Loucy (cell line): ENCODE results near the gene ADCY5.

Source experiments
- H2AFZ ChIP-seq: fragments of 200-600 bp; sonication (generic); 2 replicates; pipeline ENCODE4 v1.6.0; 2016; ENCODE audit warnings: antibody characterized with exemption, mild to moderate bottlenecking, low read length, moderate library complexity
- H3F3A ChIP-seq: fragments of 200-600 bp; 2 replicates; pipeline ENCODE4 v1.6.0; 2016; ENCODE audit warnings: antibody characterized with exemption, low read depth, mild to moderate bottlenecking
- H3K27me3 ChIP-seq: fragments of 200-600 bp; sonication (generic); 2 replicates; pipeline ENCODE4 v1.6.1; 2014; ENCODE audit warnings: low read length, mild to moderate bottlenecking; ENCODE audit not compliant: insufficient read depth, poor library complexity, severe bottlenecking
- H3K36me3 ChIP-seq: fragments of 200-600 bp; sonication (generic); 2 replicates; pipeline ENCODE4 v1.6.1; 2016; ENCODE audit warnings: low read length; ENCODE audit not compliant: insufficient read depth
- H3K4me1 ChIP-seq: fragments of 200-600 bp; sonication (generic); 2 replicates; pipeline ENCODE4 v1.5.1; 2014; ENCODE audit warnings: low read length, mild to moderate bottlenecking; ENCODE audit not compliant: insufficient read depth, poor library complexity, severe bottlenecking
- H3K4me2 ChIP-seq: fragments of 200-600 bp; sonication (generic); 2 replicates; pipeline ENCODE4 v1.6.0; 2014; ENCODE audit warnings: antibody characterized with exemption, low read length, low read depth, mild to moderate bottlenecking; ENCODE audit not compliant: poor library complexity, severe bottlenecking
- H3K4me3 ChIP-seq: fragments of 200-600 bp; sonication (generic); 2 replicates; pipeline ENCODE4 v1.5.1; 2014; ENCODE audit warnings: low read length, mild to moderate bottlenecking, mixed read lengths; ENCODE audit not compliant: poor library complexity, severe bottlenecking
- H3K79me2 ChIP-seq: fragments of 200-600 bp; sonication (generic); 2 replicates; pipeline ENCODE4 v1.6.1; 2014; ENCODE audit warnings: low read length; ENCODE audit not compliant: insufficient read depth
- H3K9ac ChIP-seq: fragments of 200-600 bp; sonication (generic); 2 replicates; pipeline ENCODE4 v1.6.0; 2014; ENCODE audit warnings: mild to moderate bottlenecking, low read depth, low read length, moderate library complexity; ENCODE audit not compliant: poor library complexity, severe bottlenecking
- H3K9me2 ChIP-seq: fragments of 200-600 bp; sonication (generic); replicated peaks from 2 replicates; pipeline ENCODE4 v1.6.1; 2016; ENCODE audit warnings: low read depth, low read length, mixed read lengths
- H3K9me3 ChIP-seq: fragments of 200-600 bp; sonication (generic); 2 replicates; pipeline ENCODE4 v1.6.1; 2014; ENCODE audit warnings: mild to moderate bottlenecking, antibody characterized with exemption, low read length, low read depth; ENCODE audit not compliant: insufficient read depth
- H4K20me1 ChIP-seq: fragments of 200-600 bp; sonication (generic); 2 replicates; pipeline ENCODE4 v1.6.0; 2014; ENCODE audit warnings: antibody characterized with exemption, low read length, mild to moderate bottlenecking; ENCODE audit not compliant: insufficient read depth, poor library complexity, severe bottlenecking
- CTCF ChIP-seq: fragments of 200-600 bp; sonication (generic); conservative IDR thresholded peaks from 2 replicates; pipeline ENCODE4 v1.5.1; 2014; ENCODE audit warnings: mild to moderate bottlenecking, antibody characterized with exemption, low read length
- EZH2phosphoT487 ChIP-seq: fragments of 200-600 bp; IDR thresholded peaks from 2 replicates; pipeline ENCODE4 v1.6.1; 2018; ENCODE audit warnings: antibody characterized with exemption, mild to moderate bottlenecking, moderate library complexity, borderline replicate concordance

ADCY5 gene

GRCh38 chr3:123283657-123284398 lies 165.1 kb downstream of the ADCY5 start:
- Histone ChIP-seq H3K9me3 (no peaks in the 10 kb centered on the region), H3K27me3 (no peaks in the 10 kb centered on the region), H3K4me1 (no peaks in the 10 kb centered on the region), H3K79me2 (no peaks in the 10 kb centered on the region), H3K4me2 (no peak overlapping the region), H2AFZ (no peak overlapping the region), H3K4me3 (no peak overlapping the region), H3K9ac (no peak overlapping the region), H4K20me1 (no peaks in the 10 kb centered on the region), H3K9me2 (no peaks in the 10 kb centered on the region), H3F3A (no peaks in the 10 kb centered on the region), H3K36me3 (no peaks in the 10 kb centered on the region)
- TF ChIP-seq EZH2phosphoT487 (no peak), CTCF (no peak)

DNA sequence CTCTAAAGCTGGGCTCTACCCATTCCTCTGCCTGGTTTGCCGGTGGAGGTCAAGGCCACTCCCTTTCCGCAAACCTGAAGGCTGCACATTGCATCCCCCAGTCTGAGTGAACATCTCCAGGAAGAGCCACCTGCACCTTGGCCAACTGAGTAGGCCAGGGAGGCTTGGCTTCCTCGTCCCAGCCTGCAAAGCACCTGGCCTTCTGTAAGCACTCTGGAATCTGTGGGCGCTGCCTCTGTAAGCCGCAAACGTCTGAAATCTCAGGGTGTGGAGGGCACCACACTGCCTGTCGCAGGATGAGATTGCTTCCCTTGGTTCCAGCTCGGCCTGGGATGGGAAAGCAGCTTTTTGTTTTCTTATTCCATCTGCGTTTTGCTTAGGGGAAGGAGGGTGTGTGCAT lies 165.8 kb downstream of the ADCY5 start:
- no peak overlapping the region for H3K4me3 ChIP-seq
- no peaks in the 10 kb centered on the region for H4K20me1 ChIP-seq
- no peaks in the 10 kb centered on the region for H3K9me3 ChIP-seq
- no peaks in the 10 kb centered on the region for H3K36me3 ChIP-seq
- H3K27me3 ChIP-seq = no peaks in the 10 kb centered on the region
- no peaks in the 10 kb centered on the region for H3F3A ChIP-seq
- no peak overlapping the region for H3K9ac ChIP-seq
- no peak overlapping the region for H3K4me2 ChIP-seq
- H3K79me2 ChIP-seq = no peaks in the 10 kb centered on the region
- TF ChIP-seq CTCF = no peak
- no peak for TF ChIP-seq EZH2phosphoT487
- no peak overlapping the region for H2AFZ ChIP-seq
- no peaks in the 10 kb centered on the region for H3K4me1 ChIP-seq
- no peaks in the 10 kb centered on the region for H3K9me2 ChIP-seq

GRCh38 chr3:123282461-123282860 lies 166.4 kb downstream of the ADCY5 start:
- H3K4me2 ChIP-seq = no peak overlapping the region
- TF ChIP-seq CTCF (no peak), EZH2phosphoT487 (no peak)
- no peaks in the 10 kb centered on the region for H3K9me3 ChIP-seq
- H3K9me2 ChIP-seq = no peaks in the 10 kb centered on the region
- H3K4me3 ChIP-seq = no peak overlapping the region
- no peaks in the 10 kb centered on the region for H3K4me1 ChIP-seq
- no peak overlapping the region for H2AFZ ChIP-seq
- no peaks in the 10 kb centered on the region for H3K27me3 ChIP-seq
- no peaks in the 10 kb centered on the region for H3K79me2 ChIP-seq
- H3K9ac ChIP-seq = no peak overlapping the region
- no peaks in the 10 kb centered on the region for H4K20me1 ChIP-seq
- no peaks in the 10 kb centered on the region for H3F3A ChIP-seq
- H3K36me3 ChIP-seq = no peaks in the 10 kb centered on the region
